Heart right ventricle (tissue), 16 donors: Measurements from ENCODE around the gene HYLS1. TPM values are rescaled to one million over a fixed set of nuclear protein-coding genes. Genes with fewer than 3 reads are reported as not detected.

Experiments used
- ATAC-seq, 8 donors: fragments of 200-7000 bp; cut with Tn5 transposase; one replicate each; pipeline ENCODE4 v1.9.1; 2020; ENCODE audit warnings: mild to moderate bottlenecking in 8 of 8, moderate library complexity in 8 of 8, moderate number of reproducible peaks in 1 of 8
- DNase-seq, 2 donors: peaks; one replicate each; pipeline ENCODE4 v3.0.0-alpha.2; 2020
- H3K27ac ChIP-seq, 10 donors: fragments of 200-600 bp; sonication (generic) in 2 of 10; one replicate each; pipeline versions ENCODE4 v1.5.0 to v1.8.0; 2020 to 2022; ENCODE audit warnings: mild to moderate bottlenecking in 3 of 10
- H3K27me3 ChIP-seq, 7 donors: fragments of 200-600 bp; one replicate each; pipeline ENCODE4 v1.8.0; 2021 to 2022; ENCODE audit warnings: mild to moderate bottlenecking in 2 of 7
- H3K36me3 ChIP-seq, 9 donors: fragments of 200-600 bp; sonication (generic) in 1 of 9; one replicate each; pipeline versions ENCODE4 v1.5.0 to v1.8.0; 2020 to 2022; ENCODE audit warnings: mild to moderate bottlenecking in 2 of 9
- H3K4me1 ChIP-seq, 9 donors: fragments of 200-600 bp; sonication (generic) in 1 of 9; one replicate each; pipeline versions ENCODE4 v1.5.0 to v1.8.0; 2020 to 2022; ENCODE audit warnings: mild to moderate bottlenecking in 4 of 9
- H3K4me3 ChIP-seq, 10 donors: fragments of 200-600 bp; sonication (generic) in 2 of 10; one replicate each; pipeline versions ENCODE4 v1.5.0 to v1.8.0; 2020 to 2022; ENCODE audit warnings: mild to moderate bottlenecking in 7 of 10, moderate library complexity in 2 of 10
- H3K9me3 ChIP-seq, 11 donors: fragments of 200-600 bp in 10 of 11; sonication (generic) in 2 of 11; one replicate each; pipeline versions ENCODE4 v1.5.0 to v1.8.0; 2013 to 2022; ENCODE audit warnings: mild to moderate bottlenecking in 2 of 11, control low read depth in 1 of 11, moderate library complexity in 1 of 11
- WGBS, 2 donors: extraction: QIAGEN DNeasy Blood & Tissue Kit; methylation state at CpG; one replicate each; pipeline ENCODE4 v1.1.7; 2013; ENCODE audit warnings: inconsistent platforms in 1 of 2; 5-methylcytosine and 5-hydroxymethylcytosine counted together
- intact Hi-C, 10 donors: fragments of 100-400 bp; cut with DNase I; formaldehyde crosslinking; loops; one replicate each; pipeline versions ENCODE4 v1.11.1 to v1.14.2; 2022
- polyA plus RNA-seq, 2 donors: library from polyadenylated mRNA; stranded (reverse); fragments of 200-250 nt; gene quantifications; one replicate each; pipeline ENCODE4 v1.2.3, GENCODE V29; 2013
- total RNA-seq, 10 donors: library from RNA; stranded (reverse); fragmentation: NEBNext Ultra II Directional in 3 of 10; extraction: Animal tissue kit (Norgen Biotek cat#: 25700) in 3 of 10; gene quantifications; one replicate each; pipeline versions ENCODE4 v1.2.1 to v1.2.4, GENCODE V29; 2021 to 2023
- TF ChIP-seq, protein P1 (sequence below), 9 donors: fragments of 200-600 bp; sonication (generic) in 2 of 9; IDR thresholded peaks; one replicate each; pipeline versions ENCODE4 v1.5.0 to v1.8.0; 2021 to 2022; ENCODE audit warnings: antibody characterized with exemption in 9 of 9, mild to moderate bottlenecking in 5 of 9, moderate library complexity in 1 of 9
- donor health status: Arrhythmogenic right ventricular cardiomyopathy.
- donor health status: ischemic (EF 13 %, LVEDD 7.1; RV severe dilation, severe dysfunction).
- donor health status: healthy with polysubstance abuse.
- donor health status: DM: no; HTN: yes; CAD: no.
- donor health status: DM: no; HTN: no; CAD: no.
- donor health status: ischemic (EF 25% LVEDD 6.9; RV normal size, moderate dysfunction).
- donor health status: ischemic (EF 25% LVEDD 5.7; RV mildly dilated, moderate dysfunction).
- donor health status: healthy.
- donor health status: DM: yes; HTN: yes; CAD: no.
- donor health status: Ischemic cardiomyopathy.
- donor health status: ischemic (EF 35%, LVEDD 5.7; RV mildly dilated, moderate dysfunction).
- donor health status: nonischemic (EF 11% LVEDD 7.7; RV severe dilation, severe dysfunction).
- donor health status: DM: yes; HTN: yes; CAD: no.
- donor health status: PGD.
- donor health status: ischemic (EF 29% LVEDD 5.4; RV normal size, mild dysfunction).
- donor health status: nonischemic (EF 23%, LVEDD 6.1; RV moderate dilation, normal function).

Gene HYLS1
- total and polyA plus RNA-seq, 12 donors, result 2.0 to 6.4 (median 3.6) TPM

- H3K27ac ChIP-seq, result no peak overlapping the region
- intact Hi-C loops, result no loop called here
- H3K9me3 ChIP-seq, result no peaks in the 10 kb centered on the region
- ATAC-seq (no peak), DNase-seq (no peak)
- no peak overlapping the region for H3K4me3 ChIP-seq
- no peaks in the 10 kb centered on the region for H3K4me1 ChIP-seq
- WGBS, 2 donors, result 77 to 78% methylated on average over 13 of the region's 13 CpGs
- no peaks in the 10 kb centered on the region for H3K36me3 ChIP-seq
- TF ChIP-seq, protein P1, sequence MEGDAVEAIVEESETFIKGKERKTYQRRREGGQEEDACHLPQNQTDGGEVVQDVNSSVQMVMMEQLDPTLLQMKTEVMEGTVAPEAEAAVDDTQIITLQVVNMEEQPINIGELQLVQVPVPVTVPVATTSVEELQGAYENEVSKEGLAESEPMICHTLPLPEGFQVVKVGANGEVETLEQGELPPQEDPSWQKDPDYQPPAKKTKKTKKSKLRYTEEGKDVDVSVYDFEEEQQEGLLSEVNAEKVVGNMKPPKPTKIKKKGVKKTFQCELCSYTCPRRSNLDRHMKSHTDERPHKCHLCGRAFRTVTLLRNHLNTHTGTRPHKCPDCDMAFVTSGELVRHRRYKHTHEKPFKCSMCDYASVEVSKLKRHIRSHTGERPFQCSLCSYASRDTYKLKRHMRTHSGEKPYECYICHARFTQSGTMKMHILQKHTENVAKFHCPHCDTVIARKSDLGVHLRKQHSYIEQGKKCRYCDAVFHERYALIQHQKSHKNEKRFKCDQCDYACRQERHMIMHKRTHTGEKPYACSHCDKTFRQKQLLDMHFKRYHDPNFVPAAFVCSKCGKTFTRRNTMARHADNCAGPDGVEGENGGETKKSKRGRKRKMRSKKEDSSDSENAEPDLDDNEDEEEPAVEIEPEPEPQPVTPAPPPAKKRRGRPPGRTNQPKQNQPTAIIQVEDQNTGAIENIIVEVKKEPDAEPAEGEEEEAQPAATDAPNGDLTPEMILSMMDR (IDR thresholded peaks at IDR 0.05), result no peak
- H3K27me3 ChIP-seq, result peaks cover 0 to 42% (median 6%) of the 10 kb centered on the region in 7 donors
These were observed 30.8 kb downstream of the HYLS1 start for GRCh38 chr11:125918140-125918840.

DNA sequence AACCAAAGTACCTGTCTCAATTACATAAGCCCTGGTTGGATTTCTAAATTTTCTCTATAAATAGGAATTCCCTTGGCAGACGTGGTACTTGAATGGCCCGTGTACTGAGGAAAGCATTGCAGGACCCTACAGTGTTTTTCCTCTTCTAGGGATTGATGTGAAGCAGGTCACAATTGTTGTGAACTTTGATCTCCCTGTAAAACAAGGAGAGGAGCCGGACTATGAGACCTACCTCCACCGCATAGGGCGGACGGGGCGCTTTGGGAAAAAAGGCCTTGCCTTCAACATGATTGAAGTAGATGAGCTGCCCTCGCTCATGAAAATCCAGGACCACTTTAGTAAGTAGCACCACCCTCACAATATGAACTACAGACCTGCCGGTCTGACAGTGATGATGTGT, 33.6 kb downstream of the HYLS1 start:
- Histone ChIP-seq H3K27ac (no peak overlapping the region), H3K36me3 (no peaks in the 10 kb centered on the region), H3K27me3 (peaks cover 0 to 29% (median 4%) of the 10 kb centered on the region in 7 donors), H3K4me1 (no peaks in the 10 kb centered on the region), H3K4me3 (no peak overlapping the region), H3K9me3 (no peaks in the 10 kb centered on the region)
- intact Hi-C loops, result loop anchor here in 5 of 10 donors (5.0 to 10.0 kb wide), 5 partner anchors 134 to 344 kb away; partner anchors contain the start of genes CDON (in 2 of the 5), FOXRED1 (in 2 of the 5) and SRPRA (in 2 of the 5)
- TF ChIP-seq, protein P1 (IDR thresholded peaks at IDR 0.05), result no peak
- ATAC-seq (no peak), DNase-seq (no peak)
- 82 to 83% methylated on average over 9 of the region's 9 CpGs for WGBS, 2 donors

DNA sequence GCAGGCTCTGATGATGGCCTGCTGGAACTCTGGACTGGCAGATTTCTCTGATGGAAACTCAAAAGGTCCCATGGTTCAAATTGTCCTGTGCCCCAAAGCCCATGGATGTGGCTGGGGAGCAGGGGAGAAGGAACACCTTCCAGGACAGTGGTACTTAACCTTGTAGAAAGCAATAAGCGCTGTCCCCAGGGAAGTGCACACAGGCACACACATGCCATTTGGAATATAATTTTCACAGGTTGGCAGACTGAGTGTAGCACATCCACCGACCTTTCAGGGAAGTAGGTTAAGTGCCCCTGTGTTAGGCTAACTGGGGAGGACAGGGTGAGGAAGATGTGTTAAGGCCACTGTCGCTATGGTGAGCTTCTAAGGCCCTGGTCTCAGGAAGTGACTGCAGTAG, 34.7 kb downstream of the HYLS1 start:
- Histone ChIP-seq H3K27ac (no peak overlapping the region), H3K4me3 (no peak overlapping the region), H3K27me3 (peaks cover 0 to 26% (median 0%) of the 10 kb centered on the region in 7 donors), H3K36me3 (no peaks in the 10 kb centered on the region), H3K9me3 (no peaks in the 10 kb centered on the region), H3K4me1 (no peaks in the 10 kb centered on the region)
- intact Hi-C loops, result loop anchor here in 6 of 10 donors (1.0 to 10.0 kb wide), 8 partner anchors 133 to 343 kb away; partner anchors contain the start of genes CDON (in 2 of the 6), FOXRED1 (in 2 of the 6) and SRPRA (in 2 of the 6)
- ATAC-seq (no peak), DNase-seq (no peak)
- WGBS, 2 donors, result 77 to 91% methylated on average over 3 of the region's 3 CpGs
- TF ChIP-seq, protein P1 (IDR thresholded peaks at IDR 0.05), result no peak

DNA sequence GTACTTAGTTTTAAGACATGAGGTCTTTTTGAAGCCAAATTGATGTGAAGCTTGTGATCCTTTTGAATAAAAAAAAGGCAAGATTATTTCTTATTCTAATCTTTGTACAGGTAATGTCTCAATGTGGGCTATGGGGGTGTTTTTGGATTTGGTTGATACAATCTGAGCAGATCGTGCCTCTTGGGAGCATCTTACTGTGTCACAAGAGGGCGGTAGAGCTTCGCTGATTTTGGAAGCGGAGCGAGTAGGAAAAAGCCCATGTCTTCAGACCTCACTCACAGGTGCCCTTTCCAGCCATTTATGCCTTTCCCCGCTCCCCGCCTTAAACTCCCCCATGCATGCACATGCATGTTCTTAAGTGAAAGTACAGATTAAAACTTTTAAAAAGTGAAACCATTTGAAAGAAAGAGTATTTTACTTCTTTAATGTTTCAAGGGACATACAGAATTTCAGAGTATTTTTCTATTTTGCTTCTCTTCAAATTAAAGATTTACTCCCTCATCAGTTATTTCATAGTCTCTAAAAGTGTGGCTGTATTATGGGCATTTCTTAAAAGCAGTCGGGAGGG, 35.6 kb downstream of the HYLS1 start:
- intact Hi-C loops, result loop anchor here in 8 of 10 donors (1.0 to 10.0 kb wide), 8 partner anchors 132 to 342 kb away; partner anchors contain the start of genes CDON (in 2 of the 8), FOXRED1 (in 2 of the 8) and SRPRA (in 2 of the 8)
- H3K36me3 ChIP-seq, result no peaks in the 10 kb centered on the region
- ATAC-seq (peak in 7 of 8 donors; percentile 76 to 87 (median 81)), DNase-seq (peak; percentile 24 to 68)
- WGBS, 2 donors, result 5 to 10% methylated on average over 8 of the region's 8 CpGs
- H3K27me3 ChIP-seq, result peaks cover 0 to 17% (median 0%) of the 10 kb centered on the region in 7 donors
- H3K4me1 ChIP-seq, result no peaks in the 10 kb centered on the region
- H3K4me3 ChIP-seq, result no peak overlapping the region
- H3K9me3 ChIP-seq, result no peaks in the 10 kb centered on the region
- H3K27ac ChIP-seq, result no peak overlapping the region
- TF ChIP-seq, protein P1 (IDR thresholded peaks at IDR 0.05), result peak; percentile 62 to 87 (median 79)
